Kidney (tissue), 14 donors: ENCODE results near the gene NUMA1. TPM values are rescaled to one million over a fixed set of nuclear protein-coding genes. Genes with fewer than 3 reads are reported as not detected.

Experiments
- DNase-seq, 5 donors: peaks; one replicate each; pipeline ENCODE4 v3.0.0-alpha.2; 2013 to 2020
- FAIRE-seq: peaks from 2 replicates; lab custom pipeline; 2012; peaks lifted over from hg19 to GRCh38; lab: Jason Lieb, UNC
- H3K27ac ChIP-seq, 2 donors: one replicate each; pipeline ENCODE4 v1.7.0; 2013; ENCODE audit warnings: low read depth in 2 of 2, low read length in 2 of 2, inconsistent platforms in 1 of 2
- H3K27me3 ChIP-seq: one replicate; pipeline ENCODE4 v1.7.1; 2013; ENCODE audit warnings: low read length, inconsistent platforms; ENCODE audit not compliant: control insufficient read depth, insufficient read depth
- H3K36me3 ChIP-seq, 3 donors: one replicate each; pipeline versions ENCODE4 v1.7.0 to v1.7.1; 2013; ENCODE audit warnings: low read length in 3 of 3, control low read depth in 1 of 3, inconsistent platforms in 1 of 3; ENCODE audit not compliant: insufficient read depth in 3 of 3, control insufficient read depth in 2 of 3
- H3K4me1 ChIP-seq, 3 donors: one replicate each; pipeline versions ENCODE4 v1.7.0 to v1.7.1; 2013; ENCODE audit warnings: low read length in 3 of 3, inconsistent platforms in 1 of 3, low read depth in 1 of 3; ENCODE audit not compliant: control insufficient read depth in 2 of 3, insufficient read depth in 2 of 3
- H3K4me3 ChIP-seq, 3 donors: one replicate each; pipeline versions ENCODE4 v1.7.0 to v1.8.1; 2013; ENCODE audit warnings: low read length in 3 of 3, control low read depth in 1 of 3, inconsistent platforms in 1 of 3
- H3K9ac ChIP-seq, 3 donors: one replicate each; pipeline versions ENCODE4 v1.7.0 to v1.7.1; 2013; ENCODE audit warnings: low read length in 3 of 3, control low read depth in 1 of 3, inconsistent platforms in 1 of 3
- H3K9me3 ChIP-seq, 3 donors: one replicate each; pipeline versions ENCODE4 v1.7.0 to v1.7.1; 2013; ENCODE audit warnings: low read length in 3 of 3, control low read depth in 1 of 3, inconsistent platforms in 1 of 3; ENCODE audit not compliant: control insufficient read depth in 2 of 3, insufficient read depth in 1 of 3
- CTCF ChIP-seq: IDR thresholded peaks from 3 replicates; pipeline ENCODE4 v1.5.1; 2012; ENCODE audit warnings: mild to moderate bottlenecking, moderate library complexity, borderline replicate concordance; ENCODE audit not compliant: insufficient read depth; ENCODE audit errors: extremely low read depth
- intact Hi-C: fragments of 100-400 bp; cut with DNase I; formaldehyde crosslinking; loops from one replicate; pipeline ENCODE4 v1.11.1; 2022
- polyA plus RNA-seq: library from polyadenylated mRNA; stranded (reverse); fragments of 350-450 nt; fragmentation: Illumina TruSeq; extraction: RNeasy Lipid Tissue Mini Kit (QIAGEN cat#74804); gene quantifications from one replicate; pipeline ENCODE4 v1.2.3, GENCODE V29; 2014; ENCODE audit warnings: low read depth, low replicate concordance; ENCODE audit not compliant: insufficient read depth
- total RNA-seq: library from RNA; stranded (reverse); fragmentation: NEBNext Ultra II Directional; extraction: Animal tissue kit (Norgen Biotek cat#: 25700); gene quantifications from one replicate; pipeline ENCODE4 v1.2.1, GENCODE V29; 2021
- donor health status: control.
- donor health status: control.
- donor health status: control.
- donor health status: control.
- donor health status: control.
- donor health status: DM: yes; HTN: yes; CAD: no.
- donor health status: Normal renal cell carcinoma (clear cell type).

Gene NUMA1
- total and polyA plus RNA-seq, 2 donors from 2014 or later: 85.3 to 198 TPM

GRCh38 chr11:71995726-71996291, 84.5 kb downstream of the NUMA1 start:
- no peaks in the 10 kb centered on the region for H3K9me3 ChIP-seq
- DNase-seq (no peak), FAIRE-seq (no peak)
- H3K4me1 ChIP-seq: peaks cover 0 to 15% (median 12%) of the 10 kb centered on the region in 3 donors
- H3K36me3 ChIP-seq: peaks cover 2 to 4% (median 2%) of the 10 kb centered on the region in 3 donors
- H3K27ac ChIP-seq: no peak overlapping the region
- TF ChIP-seq CTCF: no peak
- H3K4me3 ChIP-seq: no peak overlapping the region
- no peak overlapping the region for H3K9ac ChIP-seq
- intact Hi-C loops: no loop called here
- H3K27me3 ChIP-seq: no peaks in the 10 kb centered on the region

- peaks cover 0 to 10% (median 4%) of the 10 kb centered on the region in 3 donors for H3K4me1 ChIP-seq
- H3K4me3 ChIP-seq: no peak overlapping the region
- no peak overlapping the region for H3K27ac ChIP-seq
- H3K27me3 ChIP-seq: no peaks in the 10 kb centered on the region
- peaks cover 4 to 6% (median 4%) of the 10 kb centered on the region in 3 donors for H3K36me3 ChIP-seq
- FAIRE-seq (no peak), DNase-seq (no peak)
- intact Hi-C loops: no loop called here
- no peaks in the 10 kb centered on the region for H3K9me3 ChIP-seq
- TF ChIP-seq CTCF: no peak
- no peak overlapping the region for H3K9ac ChIP-seq
Measured at GRCh38 chr11:71994786-71995185, 85.6 kb downstream of the NUMA1 start.

- Histone ChIP-seq H3K9ac (no peak overlapping the region), H3K27ac (no peak overlapping the region), H3K4me3 (no peak overlapping the region), H3K4me1 (no peaks in the 10 kb centered on the region), H3K27me3 (no peaks in the 10 kb centered on the region), H3K9me3 (no peaks in the 10 kb centered on the region), H3K36me3 (peaks cover 4 to 10% (median 8%) of the 10 kb centered on the region in 3 donors)
- intact Hi-C loops: no loop called here
- FAIRE-seq (no peak), DNase-seq (no peak)
- TF ChIP-seq CTCF: no peak
Measured at GRCh38 chr11:71992136-71992730, 88.1 kb downstream of the NUMA1 start.

- Histone ChIP-seq H3K9ac (no peak overlapping the region), H3K36me3 (peaks cover 4 to 12% (median 9%) of the 10 kb centered on the region in 3 donors), H3K4me3 (no peak overlapping the region), H3K4me1 (no peaks in the 10 kb centered on the region), H3K9me3 (no peaks in the 10 kb centered on the region), H3K27me3 (no peaks in the 10 kb centered on the region), H3K27ac (no peak overlapping the region)
- intact Hi-C loops: no loop called here
- no peak for FAIRE-seq
- TF ChIP-seq CTCF: no peak
- no peak for DNase-seq
Measured at GRCh38 chr11:71991494-71991893, 88.8 kb downstream of the NUMA1 start.
